ENCODE results near the gene SLC5A10.

Gene SLC5A10

GRCh38 chr17:18986541-18987229 lies 34.7 kb downstream of the SLC5A10 start:
- no peak for DNase-seq

DNA sequence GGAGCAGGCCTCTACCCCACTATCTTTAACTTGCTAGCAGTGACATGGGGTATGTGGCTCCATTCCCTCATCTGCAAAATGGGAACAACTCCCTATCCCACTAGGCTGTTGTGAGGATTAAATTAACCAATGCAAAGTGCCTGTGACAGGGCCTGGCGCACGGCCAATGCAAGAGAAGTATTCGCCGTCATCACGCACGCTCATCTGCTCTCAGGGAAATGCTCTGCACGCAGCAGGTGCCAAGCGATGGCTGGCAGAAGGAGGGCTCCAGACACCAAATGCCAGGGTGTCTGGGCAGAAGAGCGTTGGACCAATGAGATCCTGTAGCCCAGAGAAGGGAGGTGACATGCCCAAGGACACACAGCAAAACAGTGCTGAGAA lies 35.3 kb downstream of the SLC5A10 start:
- DNase-seq, result no peak

GRCh38 chr17:18987862-18988545 lies 36.0 kb downstream of the SLC5A10 start:
- DNase-seq, result no peak

- DNase-seq, result no peak
These were observed 36.7 kb downstream of the SLC5A10 start for GRCh38 chr17:18988546-18989173.

DNA sequence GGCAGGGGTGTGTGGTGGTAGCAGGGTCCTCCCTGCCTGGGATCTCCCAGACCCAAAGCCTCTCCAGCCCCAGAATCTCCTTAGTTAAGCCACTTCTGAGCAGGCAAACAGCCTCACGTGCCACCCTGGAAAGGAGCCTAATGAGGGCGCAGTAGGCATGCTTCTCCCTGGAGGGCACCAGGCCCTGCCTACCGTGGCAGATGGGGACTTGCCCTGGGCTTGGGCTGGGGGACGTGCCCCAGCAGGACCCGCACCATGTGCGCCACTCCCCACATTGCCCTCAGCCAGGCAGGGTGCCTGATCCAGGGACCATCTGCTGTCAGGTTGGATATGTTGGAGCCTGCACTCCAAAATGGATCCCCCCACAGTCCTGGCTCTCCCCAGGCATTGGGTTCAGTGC lies 38.4 kb downstream of the SLC5A10 start:
- no peak for DNase-seq

DNA sequence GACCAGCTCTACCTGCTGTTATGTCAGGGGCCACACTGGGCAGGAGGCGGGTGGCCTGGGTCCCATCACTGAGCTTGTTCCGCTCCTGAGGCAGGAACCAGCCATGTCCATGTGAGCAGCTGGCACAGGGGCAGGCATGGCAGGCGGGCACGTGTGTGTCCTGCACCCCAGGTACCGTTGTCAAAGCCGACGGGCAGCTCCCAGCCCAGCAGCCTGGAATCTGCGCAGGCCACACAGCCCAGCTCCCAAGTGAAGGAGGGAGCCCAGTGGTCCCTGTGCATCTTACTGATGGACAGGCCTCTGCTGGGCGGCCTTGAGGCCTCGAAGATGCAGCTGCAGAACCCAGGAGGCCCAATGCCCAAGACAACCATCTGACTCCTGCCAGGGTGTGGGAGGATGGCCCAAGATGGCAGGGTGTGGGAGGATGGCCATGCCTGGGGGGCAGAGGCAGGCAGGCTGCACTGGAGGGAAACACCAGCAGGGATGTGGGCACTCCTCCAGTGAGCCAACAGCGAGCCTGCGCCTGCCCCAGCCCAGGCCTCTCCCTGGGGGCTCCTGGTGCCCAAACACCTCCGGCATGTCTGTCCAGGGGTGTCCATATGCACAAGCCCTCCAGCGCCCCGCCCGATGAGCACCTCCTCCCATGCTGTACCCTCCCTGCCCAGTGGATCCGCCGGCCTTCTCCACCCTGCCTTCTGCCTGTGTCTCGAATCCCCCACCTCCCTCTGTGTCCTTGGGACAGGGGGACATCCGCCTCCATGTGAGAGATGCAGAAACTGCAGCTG lies 39.8 kb downstream of the SLC5A10 start:
- DNase-seq, result no peak

GRCh38 chr17:18992454-18993130 lies 40.6 kb downstream of the SLC5A10 start:
- peak; percentile 62 for DNase-seq

- no peak for DNase-seq
These were observed 42.1 kb downstream of the SLC5A10 start for GRCh38 chr17:18993905-18994526.

GRCh38 chr17:18994631-18995030 lies 42.7 kb downstream of the SLC5A10 start:
- no peak for DNase-seq

DNA sequence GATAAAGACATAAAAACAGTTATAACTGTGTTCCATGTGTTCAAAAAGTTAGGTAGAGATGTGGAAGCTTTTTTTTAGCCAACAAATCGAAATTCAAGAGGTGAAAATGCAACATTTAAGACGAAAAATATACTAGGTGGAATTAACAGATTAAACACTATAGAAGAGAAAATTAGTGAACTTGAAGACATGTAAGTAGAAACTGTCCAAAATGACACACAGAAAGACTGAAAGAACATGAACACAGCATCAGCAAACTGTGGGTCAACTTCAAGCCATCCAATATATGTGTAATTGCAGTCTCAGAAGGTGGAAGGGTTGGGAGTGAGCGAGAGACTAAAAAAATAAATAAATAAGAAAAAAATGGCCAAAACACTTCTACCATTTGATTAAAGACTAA lies 43.3 kb downstream of the SLC5A10 start:
- DNase-seq, result no peak

DNA sequence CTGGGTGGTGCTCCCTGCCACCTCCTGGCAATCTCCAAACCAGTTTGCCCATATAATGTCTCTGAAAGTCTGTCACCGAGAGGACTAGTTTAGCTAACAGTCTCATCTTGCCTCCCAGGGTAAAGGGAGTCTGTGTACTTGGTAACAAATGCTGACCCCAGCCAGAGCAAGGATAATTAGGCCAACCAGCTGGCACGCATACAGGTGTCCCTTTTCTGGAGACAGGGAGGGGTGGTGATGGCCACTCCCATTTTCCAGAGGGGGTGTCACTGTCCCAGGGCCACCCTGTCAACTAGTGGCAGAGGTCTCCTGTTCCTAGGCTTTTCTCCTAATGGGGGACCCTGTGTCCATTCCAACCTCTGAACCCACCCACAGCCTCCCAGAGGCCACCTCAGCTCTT lies 44.5 kb downstream of the SLC5A10 start:
- DNase-seq, result no peak

DNA sequence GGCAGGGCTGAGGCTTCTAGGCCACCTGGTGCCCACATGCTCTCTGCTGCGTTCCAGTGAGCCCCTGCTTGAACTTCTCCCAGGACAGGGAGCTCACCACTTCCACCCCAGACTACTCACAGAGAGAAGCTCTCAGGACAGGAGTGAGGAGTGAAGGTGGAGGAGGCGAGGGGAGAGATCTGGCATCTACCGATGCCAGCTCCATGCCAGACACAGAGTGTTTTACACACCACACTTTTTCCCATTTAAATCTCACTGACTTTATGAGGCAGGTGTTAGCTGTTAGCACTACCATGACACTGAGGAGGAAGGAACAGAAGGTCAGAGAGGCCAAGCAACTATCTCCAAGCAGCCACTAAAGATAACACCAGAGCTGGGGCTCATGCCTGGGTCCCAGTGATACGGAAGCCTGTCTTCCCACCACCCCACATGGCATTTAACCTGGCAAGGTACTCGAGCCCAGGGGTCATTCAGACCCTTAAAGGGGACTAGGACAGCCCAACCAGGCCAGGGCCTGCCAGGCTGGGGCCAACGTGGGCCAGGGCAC lies 45.8 kb downstream of the SLC5A10 start:
- no peak for DNase-seq

DNA sequence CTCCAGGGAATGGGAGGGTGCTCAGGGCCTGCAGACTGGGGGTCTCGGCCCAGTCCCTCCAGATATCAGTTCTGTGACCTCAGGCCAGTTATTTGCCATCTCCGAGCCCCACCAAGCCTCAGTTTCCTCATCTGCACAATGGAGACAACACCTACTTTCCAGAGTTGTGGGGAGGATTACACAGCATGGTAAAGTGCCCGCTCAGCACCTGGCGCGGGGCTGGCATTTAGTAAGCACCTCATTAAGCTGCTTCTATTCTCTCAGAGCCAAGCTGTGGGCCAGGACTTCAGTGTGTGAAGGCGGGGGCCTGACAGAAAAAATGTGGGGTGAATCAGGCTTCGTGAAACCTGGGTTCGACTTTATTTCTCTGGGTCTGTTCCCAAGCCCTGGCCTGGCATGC lies 47.4 kb downstream of the SLC5A10 start:
- DNase-seq, result no peak

DNA sequence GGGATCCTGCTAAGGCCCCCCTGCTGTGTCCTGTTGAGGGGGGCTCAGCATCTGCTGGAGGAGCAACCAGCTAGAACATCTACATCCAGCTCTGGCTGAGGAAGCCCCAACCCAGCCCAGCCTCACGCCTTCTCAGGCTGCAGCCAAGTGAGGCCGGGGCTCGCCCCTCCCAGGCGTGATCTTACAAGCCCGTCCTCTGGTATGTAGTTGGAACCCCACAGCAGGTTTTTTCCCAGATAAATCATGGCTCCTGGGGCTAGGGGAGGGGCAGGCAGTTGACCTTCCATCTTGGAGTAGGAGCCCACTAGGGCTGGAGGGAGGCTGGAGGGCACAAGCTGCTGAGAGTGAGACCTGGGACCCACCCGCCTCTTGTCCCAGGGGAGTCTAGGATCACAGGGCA lies 47.9 kb downstream of the SLC5A10 start:
- DNase-seq, result no peak

GRCh38 chr17:19000531-19001325 lies 48.8 kb downstream of the SLC5A10 start:
- no peak for DNase-seq

GRCh38 chr17:19001907-19002590 lies 50.1 kb downstream of the SLC5A10 start:
- no peak for DNase-seq

- DNase-seq, result peak; percentile 14
These were observed 51.0 kb downstream of the SLC5A10 start for GRCh38 chr17:19002805-19003542.

GRCh38 chr17:19003543-19004420 lies 51.8 kb downstream of the SLC5A10 start:
- DNase-seq, result no peak
